G401.6 (cell line): ENCODE results near the gene RBM25.
A peak's percentile ranks its signal among the peaks of the same experiment; 100 is the strongest.

ENCODE experiments used
- FAIRE-seq: peaks from 2 replicates; lab custom pipeline; 2012; peaks lifted over from hg19 to GRCh38; lab: Jason Lieb, UNC

The RBM25 gene

DNA sequence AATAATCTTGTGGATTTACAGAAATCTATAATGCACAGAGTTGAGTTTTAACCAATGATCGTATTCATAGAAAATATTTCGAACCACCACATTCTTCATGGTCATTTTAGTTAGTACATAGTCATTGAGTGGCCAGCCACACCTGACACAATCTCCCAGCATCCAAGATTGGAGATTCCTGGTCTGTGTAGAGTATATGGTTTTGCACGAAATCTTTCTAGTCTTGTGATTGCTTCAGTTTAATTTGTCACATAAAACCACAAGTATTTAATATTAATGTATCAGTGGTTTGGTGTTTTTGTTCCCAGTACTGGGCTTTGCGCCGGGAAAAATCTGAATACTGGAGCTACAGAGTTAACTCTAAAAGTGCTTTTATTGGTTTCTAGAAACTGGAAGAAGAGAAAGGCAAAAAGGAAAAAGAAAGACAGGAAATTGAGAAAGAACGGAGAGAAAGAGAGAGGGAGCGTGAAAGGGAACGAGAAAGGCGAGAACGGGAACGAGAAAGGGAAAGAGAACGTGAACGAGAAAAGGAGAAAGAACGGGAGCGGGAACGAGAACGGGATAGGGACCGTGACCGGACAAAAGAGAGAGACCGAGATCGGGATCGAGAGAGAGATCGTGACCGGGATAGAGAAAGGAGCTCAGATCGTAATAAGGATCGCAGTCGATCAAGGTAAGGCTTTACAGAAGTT is 44.6 kb downstream of the RBM25 start:
- no peak for FAIRE-seq

DNA sequence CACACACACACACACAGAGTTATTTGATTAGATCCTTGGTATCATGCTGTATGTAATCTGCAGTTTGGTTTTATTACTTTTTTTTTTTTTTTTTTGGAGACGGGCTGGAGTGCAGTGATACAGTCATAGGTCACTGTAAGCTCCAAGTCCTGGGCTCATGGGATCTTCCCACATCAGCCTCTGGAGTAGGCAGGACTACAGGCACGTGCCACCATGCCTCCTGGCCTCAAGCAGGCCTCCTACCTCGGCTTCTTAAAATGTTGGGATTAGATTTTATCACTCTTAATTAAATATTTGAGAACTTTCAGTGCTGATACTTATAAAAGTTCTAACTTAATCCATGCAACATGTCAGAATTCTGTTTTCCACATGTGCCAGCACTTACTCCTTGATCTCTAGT is 46.7 kb downstream of the RBM25 start:
- FAIRE-seq = no peak

GRCh38 chr14:73105727-73106126 is 47.4 kb downstream of the RBM25 start:
- FAIRE-seq = no peak

GRCh38 chr14:73116079-73116665 is 57.8 kb downstream of the RBM25 start:
- no peak for FAIRE-seq

DNA sequence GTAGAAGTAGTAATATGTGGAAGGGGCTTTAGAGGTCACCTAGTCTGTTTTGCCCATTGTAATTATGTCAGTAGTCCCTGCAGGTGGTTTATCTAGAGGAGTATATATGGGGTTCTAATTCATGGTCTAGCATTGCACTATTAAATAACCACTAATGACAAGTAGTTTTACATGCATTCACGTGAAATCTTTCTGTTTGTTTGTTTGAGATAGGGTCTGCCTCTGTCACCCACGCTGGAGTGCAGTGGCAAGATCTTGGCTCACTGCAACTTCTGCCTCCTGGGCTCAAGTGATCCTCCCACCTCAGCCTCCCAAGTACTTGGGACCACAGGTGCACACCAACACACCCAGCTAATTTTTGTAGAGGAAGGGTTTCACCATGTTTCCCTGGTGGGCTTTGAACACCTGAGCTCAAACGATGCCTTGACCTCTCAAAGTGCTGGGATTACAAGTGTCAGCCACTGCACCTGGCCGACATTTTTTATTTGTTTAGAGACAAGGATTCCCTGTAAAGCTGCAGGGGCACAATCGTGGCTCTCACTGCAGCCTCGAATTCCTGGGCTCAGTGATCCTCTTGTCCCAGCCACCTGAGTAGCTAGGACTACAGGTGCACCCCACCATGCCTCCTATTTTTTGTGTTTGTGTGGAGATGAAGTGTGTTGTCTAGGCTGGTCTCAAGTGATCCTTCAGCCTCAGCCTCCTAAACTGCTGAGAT is 66.0 kb downstream of the RBM25 start:
- no peak for FAIRE-seq

DNA sequence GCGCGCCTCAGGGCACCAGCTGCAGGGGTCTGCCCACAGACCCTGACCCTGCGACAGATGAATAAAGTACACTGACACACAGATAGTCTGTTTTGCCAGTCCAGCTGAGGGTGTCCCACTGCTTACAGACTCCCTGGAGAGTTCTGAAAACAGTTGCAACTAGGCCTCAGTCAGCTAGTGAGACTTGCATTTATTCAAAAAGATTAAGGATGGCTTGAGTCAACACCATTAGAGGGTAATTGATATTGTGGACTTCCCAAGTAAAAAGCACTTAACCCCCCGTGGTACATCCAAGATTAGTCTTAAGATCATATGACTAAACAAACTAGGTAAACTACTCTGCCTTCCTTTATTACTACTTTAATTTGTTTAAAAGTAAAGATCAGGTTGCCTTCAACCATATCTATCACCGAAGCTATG is 66.8 kb downstream of the RBM25 start:
- no peak for FAIRE-seq

DNA sequence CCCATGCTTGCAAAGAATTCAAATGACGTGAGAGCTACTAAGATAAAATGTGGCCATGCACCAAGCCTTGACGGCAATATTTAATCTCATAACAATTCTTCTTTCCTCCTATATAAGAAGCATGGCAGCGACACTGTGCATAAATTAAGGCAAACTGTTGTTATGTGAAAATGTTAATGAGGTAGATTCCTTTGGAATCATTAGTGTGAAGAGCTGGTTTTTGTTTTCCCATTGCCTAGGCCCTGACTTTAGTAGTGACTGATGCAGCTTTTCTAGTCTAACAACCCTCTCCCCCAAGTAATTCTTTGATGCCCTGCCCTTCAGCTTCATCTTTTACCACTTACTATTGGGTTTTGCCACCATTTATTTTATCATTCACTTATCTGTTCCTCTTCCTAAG is 67.4 kb downstream of the RBM25 start:
- FAIRE-seq = no peak

DNA sequence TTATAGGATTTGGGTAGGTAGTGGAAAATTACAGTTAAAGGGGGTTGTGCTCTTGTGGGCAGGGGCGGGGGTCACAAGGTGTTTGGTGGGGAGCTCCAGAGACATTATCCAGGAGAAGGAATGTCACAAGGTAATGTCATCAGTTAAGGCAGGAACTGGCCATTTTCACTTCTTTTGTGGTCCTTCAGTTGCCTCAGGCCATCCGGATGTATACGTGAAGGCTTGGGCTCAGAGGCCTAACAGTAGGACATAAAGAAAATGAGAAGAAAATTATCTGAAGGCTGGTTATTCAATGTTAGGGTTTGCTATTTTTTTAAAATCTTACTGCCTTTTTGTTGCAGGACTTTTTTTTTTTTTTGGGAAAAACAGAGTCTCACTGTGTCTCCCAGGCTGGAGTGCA is 75.5 kb downstream of the RBM25 start:
- no peak for FAIRE-seq

DNA sequence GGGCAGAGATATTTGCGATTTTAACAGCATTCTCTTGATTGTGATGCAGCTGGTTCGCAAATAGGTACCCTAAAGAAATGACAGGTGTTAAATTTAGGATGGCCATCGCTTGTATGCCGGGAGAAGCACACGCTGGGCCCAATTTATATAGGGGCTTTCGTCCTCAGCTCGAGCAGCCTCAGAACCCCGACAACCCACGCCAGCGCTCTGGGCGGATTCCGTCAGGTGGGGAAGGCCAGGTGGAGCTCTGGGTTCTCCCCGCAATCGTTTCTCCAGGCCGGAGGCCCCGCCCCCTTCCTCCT is 77.7 kb downstream of the RBM25 start:
- no peak for FAIRE-seq

- FAIRE-seq = peak; percentile 90
Measured at GRCh38 chr14:73136387-73137225, 78.3 kb downstream of the RBM25 start, which contains the start of gene PSEN1. Gene PSEN1 (plus strand): TSS chr14:73136507. CDS start chr14:73148020, 11,513 bp downstream.

DNA sequence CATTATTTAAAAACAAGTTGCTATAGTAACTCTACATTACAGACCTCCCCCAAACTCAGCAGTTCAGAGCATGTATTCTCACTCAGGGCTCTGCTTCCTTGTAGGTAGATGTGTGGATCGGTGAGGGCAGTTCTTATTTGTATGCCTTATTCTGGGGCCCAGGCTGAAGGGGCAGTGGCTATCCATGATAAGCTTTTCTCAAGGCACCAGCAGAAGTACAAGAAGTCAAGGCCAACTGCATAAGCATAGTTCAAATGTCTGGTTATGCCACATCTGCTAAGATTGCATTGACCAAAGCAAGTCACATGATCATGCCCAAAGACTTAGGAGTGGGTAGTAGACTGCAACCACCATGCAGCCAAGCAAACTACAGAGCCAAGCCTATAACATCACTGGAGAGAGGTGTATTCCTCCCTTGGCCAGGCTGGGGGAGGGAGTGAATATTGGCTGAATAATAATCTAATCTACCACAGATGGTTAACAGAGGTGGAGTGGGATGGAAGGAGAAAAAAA is 82.5 kb downstream of the RBM25 start:
- FAIRE-seq = no peak

DNA sequence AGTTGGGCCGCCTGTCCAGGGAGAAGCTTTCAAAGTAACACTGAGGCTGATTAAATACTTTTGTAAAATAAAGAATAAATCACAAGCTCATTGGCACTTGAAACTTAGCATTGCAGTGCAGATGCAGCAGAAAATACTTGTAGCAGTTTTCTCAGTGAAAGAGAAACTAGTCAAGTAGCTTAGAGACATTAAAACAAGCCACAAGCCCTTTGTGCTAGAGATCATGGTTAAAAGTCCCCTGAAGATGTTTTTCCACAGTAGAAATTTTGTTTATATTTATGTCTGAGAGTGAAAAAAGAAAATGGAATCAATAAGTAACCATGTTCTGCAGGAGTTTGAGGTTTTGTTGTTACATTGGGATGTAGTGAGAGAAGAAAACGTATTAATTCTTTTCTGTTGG is 83.9 kb downstream of the RBM25 start:
- FAIRE-seq = no peak

- FAIRE-seq = no peak
Measured at GRCh38 chr14:73143003-73143402, 84.7 kb downstream of the RBM25 start.

DNA sequence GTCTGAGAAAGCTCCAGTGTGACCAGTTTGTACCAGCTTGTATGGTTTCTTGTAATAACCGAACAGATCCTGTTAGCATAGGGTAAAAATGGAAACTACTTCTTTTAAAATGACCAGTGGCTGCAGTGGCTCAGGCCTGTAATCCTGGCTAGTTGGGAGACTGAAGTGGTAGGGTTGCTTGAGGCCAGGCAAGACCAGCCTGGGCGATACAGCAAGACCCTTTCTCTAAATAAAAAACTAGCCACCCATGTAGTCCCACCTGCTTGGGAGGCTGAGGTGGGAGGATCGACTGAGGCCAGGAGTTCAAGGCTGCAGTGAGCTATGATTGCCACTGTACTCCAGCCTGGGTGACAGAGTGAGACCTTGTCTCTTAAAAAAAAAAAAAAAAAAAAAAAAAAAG is 85.3 kb downstream of the RBM25 start:
- FAIRE-seq = no peak

DNA sequence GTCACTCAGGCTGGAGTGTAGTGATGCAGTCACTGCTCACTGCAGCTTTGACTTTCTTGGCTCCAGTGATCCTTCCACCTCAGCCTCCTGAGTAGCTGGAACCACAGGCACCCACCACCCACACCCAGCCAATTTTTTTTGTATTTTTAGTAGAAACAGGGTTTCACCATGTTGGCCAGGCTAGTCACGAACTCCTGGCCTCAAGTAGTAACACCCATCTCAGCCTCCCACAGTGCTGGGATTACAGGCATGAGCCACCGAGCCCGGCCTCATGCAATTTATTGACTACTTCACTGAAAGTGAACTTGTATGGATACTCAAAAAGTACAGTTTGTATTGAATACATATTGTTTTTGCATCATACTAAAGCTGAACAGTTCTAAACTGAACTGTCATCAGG is 87.0 kb downstream of the RBM25 start:
- FAIRE-seq = no peak

DNA sequence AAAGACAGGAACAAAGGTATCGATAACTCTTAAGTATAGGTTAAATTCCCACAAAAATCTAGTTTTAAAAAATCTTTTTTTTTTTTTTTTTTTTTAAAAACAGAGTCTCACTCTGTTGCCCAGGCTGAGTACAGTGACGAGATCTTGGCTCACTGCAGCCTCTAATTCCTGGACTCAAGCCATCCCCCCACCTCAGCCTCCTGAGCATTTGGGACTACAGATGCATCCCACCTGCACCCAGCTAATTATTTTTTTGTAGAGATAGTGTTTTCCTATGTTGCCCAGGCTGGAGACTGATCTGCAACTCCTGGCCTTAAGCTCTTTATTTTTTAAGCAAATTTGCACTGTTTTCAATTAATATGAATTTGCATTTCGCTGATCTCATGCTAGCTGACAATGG is 87.8 kb downstream of the RBM25 start:
- no peak for FAIRE-seq

- no peak for FAIRE-seq
Measured at GRCh38 chr14:73149753-73150152, 91.4 kb downstream of the RBM25 start.

GRCh38 chr14:73153272-73153671 is 94.9 kb downstream of the RBM25 start:
- no peak for FAIRE-seq

GRCh38 chr14:73162251-73162650 is 103.9 kb downstream of the RBM25 start:
- FAIRE-seq = no peak

GRCh38 chr14:73166399-73166798 is 108.1 kb downstream of the RBM25 start:
- FAIRE-seq = no peak

- no peak for FAIRE-seq
Measured at GRCh38 chr14:73167727-73168126, 109.4 kb downstream of the RBM25 start.

DNA sequence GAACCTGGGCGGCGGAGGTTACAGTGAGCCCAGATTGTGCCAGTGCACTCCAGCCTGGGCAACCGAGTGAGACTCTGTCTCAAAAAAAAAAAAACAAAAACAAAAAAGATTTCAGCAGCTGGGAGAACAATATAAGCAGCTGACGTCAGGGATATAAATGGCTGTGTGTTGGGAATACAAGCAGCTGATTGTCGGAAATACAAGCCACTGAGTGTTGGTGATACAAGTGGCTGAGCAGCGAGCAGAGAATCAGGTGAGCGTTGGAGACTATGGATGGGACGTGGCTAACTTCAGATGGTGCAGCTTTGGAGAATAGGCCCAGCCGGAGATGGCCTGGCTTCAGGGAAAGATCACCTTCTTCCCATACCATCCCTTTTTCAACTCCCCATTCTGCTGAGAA is 109.9 kb downstream of the RBM25 start:
- FAIRE-seq = no peak

DNA sequence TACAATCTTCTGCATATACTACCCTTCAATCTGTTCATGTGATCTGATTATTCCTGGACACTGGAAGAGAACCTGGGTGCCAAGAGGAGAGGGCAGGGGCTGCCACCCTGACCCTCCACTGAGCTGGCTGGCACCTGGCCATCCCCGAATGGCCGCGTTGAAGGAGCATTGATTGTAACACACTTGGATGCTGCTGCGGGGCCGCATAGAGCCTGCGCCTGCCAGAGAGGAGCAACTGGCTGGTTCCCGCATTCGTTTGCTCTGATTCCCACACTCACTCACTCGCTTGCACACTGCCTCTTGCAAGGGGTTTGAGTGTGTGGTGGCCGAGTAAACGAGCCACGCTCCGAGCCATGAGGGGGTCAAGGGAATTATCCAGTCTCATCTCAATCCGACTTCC is 110.4 kb downstream of the RBM25 start:
- FAIRE-seq = no peak
